ENCODE measurements around the gene MTMR1.

MTMR1 gene

GRCh38 chrX:150683536-150684146 lies 9.6 kb upstream of the MTMR1 start:
- no peak overlapping the region for H3K4me3 ChIP-seq (ENCODE audit: low read depth, low read length)
- peak; percentile 52 for DNase-seq (ENCODE audit: low read depth)
- peak; percentile 50 for TF ChIP-seq CTCF (IDR thresholded peaks at IDR 0.05; ENCODE audit: insufficient read depth, low read depth, low read length, missing control alignments)

- no peak overlapping the region for H3K4me3 ChIP-seq (ENCODE audit: low read depth, low read length)
- no peak for DNase-seq (ENCODE audit: low read depth)
- no peak for TF ChIP-seq CTCF (IDR thresholded peaks at IDR 0.05; ENCODE audit: insufficient read depth, low read depth, low read length, missing control alignments)
These were observed 4.2 kb upstream of the MTMR1 start for GRCh38 chrX:150688911-150689451.

- H3K4me3 ChIP-seq (ENCODE audit: low read depth, low read length) = no peak overlapping the region
- DNase-seq (ENCODE audit: low read depth) = no peak
- TF ChIP-seq CTCF (IDR thresholded peaks at IDR 0.05; ENCODE audit: insufficient read depth, low read depth, low read length, missing control alignments) = no peak
These were observed 3.1 kb upstream of the MTMR1 start for GRCh38 chrX:150690126-150690525.

GRCh38 chrX:150692296-150692695 lies 900 bp upstream of the MTMR1 start:
- peak overlapping the region; percentile 78 for H3K4me3 ChIP-seq (ENCODE audit: low read depth, low read length)
- TF ChIP-seq CTCF (IDR thresholded peaks at IDR 0.05; ENCODE audit: insufficient read depth, low read depth, low read length, missing control alignments) = no peak
- DNase-seq (ENCODE audit: low read depth) = peak; percentile 15

GRCh38 chrX:150693725-150694574 lies 754 bp downstream of the MTMR1 start:
- peak; percentile 92 for DNase-seq (ENCODE audit: low read depth)
- peak overlapping the region; percentile 73 for H3K4me3 ChIP-seq (ENCODE audit: low read depth, low read length)
- TF ChIP-seq CTCF (IDR thresholded peaks at IDR 0.05; ENCODE audit: insufficient read depth, low read depth, low read length, missing control alignments) = no peak

GRCh38 chrX:150694738-150695410 lies 1.7 kb downstream of the MTMR1 start:
- TF ChIP-seq CTCF (IDR thresholded peaks at IDR 0.05; ENCODE audit: insufficient read depth, low read depth, low read length, missing control alignments) = no peak
- H3K4me3 ChIP-seq (ENCODE audit: low read depth, low read length) = peak overlapping the region; percentile 73
- peak; percentile 29 for DNase-seq (ENCODE audit: low read depth)

Data from GM12865 (cell line).